GM12872 (cell line): ENCODE data around the gene TTC7B.

ENCODE experiments used
- TF ChIP-seq, protein P1 (sequence below): IDR thresholded peaks from 3 replicates; pipeline ENCODE4 v1.5.1; 2011; ENCODE audit warnings: low read depth, mild to moderate bottlenecking, low read length, moderate library complexity; ENCODE audit not compliant: insufficient read depth

Gene TTC7B

DNA sequence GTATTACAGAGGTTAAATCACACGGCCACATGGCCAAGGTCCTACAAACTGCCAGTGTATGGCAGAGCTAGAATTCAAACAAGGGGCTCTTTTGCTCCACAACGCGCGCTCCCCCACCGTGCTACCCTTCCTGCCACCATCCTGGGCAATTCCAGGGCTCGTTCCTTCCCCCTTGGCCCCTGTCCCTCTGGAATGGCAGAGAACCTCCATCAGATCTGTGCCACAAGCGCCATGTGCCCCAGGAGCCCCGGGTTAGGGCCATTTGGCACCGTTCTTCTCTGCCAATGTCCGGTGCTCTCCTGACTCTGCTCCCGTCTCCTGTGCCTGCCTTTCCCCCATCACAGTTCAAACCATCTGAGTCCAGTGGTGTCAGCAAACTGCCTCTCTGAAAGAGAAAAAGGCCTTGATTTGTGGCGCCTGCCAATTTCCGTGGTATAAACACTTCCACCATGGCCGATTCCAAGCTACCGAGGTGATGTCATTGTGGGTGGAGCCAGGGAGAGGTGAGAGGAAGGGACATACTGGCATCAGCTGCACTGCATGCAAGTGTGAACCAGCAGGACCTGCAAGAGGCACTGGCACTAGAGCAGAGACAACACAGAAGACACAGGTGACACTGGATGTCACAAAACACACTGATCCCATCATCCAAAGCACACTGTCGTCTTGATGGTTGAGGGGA, 256.3 kb downstream of the TTC7B start:
- TF ChIP-seq, protein P1, sequence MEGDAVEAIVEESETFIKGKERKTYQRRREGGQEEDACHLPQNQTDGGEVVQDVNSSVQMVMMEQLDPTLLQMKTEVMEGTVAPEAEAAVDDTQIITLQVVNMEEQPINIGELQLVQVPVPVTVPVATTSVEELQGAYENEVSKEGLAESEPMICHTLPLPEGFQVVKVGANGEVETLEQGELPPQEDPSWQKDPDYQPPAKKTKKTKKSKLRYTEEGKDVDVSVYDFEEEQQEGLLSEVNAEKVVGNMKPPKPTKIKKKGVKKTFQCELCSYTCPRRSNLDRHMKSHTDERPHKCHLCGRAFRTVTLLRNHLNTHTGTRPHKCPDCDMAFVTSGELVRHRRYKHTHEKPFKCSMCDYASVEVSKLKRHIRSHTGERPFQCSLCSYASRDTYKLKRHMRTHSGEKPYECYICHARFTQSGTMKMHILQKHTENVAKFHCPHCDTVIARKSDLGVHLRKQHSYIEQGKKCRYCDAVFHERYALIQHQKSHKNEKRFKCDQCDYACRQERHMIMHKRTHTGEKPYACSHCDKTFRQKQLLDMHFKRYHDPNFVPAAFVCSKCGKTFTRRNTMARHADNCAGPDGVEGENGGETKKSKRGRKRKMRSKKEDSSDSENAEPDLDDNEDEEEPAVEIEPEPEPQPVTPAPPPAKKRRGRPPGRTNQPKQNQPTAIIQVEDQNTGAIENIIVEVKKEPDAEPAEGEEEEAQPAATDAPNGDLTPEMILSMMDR = no peak

DNA sequence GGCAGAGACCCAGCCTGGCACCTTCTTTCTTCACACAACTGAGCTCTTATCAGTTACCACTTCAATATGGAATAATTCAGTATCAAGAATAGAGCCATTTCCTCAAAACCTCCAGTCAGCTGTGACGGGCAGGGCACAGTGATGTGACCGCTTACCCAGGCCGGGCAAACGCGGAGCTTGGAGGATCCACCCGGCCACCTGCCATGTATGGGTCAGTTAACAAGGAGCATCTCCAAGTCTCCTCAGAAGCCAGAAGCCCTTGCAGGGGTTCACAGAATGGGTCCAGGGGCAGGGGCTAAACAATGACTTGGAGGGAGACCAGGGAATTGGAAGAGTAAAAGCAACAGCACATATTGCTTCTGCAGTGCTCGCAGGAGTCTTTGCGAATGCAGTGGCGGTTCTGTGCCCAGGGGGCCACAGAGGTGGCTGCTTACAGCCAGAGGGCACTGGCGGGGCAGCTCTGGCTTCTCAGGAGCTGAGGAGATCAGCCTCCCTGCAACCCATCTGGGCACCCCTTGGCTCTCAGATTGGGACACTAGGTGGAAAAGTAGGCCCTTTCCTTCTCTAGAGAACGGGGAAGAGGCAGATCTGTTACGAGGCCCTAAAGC, 257.1 kb downstream of the TTC7B start:
- TF ChIP-seq, protein P1 = no peak

DNA sequence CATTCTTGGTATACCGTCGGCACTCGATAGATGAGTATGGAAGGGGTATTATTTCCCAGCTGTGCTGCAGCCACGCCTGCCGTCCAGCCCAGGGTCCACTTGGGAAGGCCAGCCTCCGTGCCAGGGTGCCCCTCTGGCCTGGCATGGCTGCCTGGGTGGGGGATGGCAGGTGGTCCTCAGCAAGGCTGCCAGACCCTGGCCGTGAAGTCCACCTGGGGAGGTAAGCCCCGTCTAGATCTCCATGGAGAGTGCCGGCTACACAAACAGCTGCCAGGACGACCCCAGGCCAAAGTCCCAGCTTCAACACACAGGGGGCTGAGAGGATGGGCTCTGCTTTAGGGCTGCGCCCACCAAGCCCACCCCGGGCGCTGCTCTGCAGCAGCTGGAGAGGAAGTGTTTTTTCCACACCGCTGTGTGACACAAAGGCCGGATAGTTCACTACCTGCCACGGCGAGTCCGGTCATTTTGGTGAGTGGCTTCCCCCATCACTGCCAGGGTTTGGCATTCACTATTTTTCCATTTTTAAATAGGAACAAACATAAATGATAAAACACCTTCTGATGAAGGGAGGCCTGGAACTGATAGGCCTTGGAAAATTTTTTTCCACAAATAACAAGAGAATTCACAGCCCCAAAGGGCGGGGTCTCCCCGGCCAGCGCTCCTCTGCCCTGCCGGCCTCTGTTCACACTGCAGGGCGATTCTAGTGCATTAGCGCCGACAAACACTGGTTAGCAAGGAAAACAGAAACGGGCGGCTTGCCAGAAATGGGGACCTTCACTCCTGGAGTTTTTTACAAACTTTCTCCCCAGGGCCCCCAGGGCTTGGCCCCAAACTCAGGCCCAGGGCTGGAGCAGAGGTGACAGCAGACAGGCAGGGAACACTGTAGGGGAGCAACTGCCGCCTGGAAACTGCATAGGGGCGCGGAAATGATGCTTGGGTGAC, 257.9 kb downstream of the TTC7B start:
- TF ChIP-seq, protein P1 = no peak

DNA sequence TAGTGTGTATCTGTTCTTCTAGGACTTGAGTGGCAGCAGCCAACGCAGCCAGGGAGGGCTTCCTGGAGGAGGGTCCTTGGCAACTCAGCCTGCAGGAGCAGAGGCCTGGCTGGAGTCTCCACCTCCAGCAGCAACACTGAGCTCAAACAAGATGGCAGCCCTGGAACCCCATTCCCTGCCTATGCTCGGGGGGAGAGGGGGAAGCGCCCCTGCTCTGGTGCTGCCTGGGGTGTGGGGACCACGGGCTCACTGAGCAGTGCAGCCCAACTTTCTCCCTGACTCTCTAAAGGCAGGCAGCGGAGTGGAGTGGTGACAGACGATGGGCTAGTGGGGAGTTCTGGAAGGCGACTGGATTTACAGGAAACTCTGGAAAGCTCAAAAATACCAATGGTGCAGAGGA, 258.7 kb downstream of the TTC7B start:
- TF ChIP-seq, protein P1 = no peak

DNA sequence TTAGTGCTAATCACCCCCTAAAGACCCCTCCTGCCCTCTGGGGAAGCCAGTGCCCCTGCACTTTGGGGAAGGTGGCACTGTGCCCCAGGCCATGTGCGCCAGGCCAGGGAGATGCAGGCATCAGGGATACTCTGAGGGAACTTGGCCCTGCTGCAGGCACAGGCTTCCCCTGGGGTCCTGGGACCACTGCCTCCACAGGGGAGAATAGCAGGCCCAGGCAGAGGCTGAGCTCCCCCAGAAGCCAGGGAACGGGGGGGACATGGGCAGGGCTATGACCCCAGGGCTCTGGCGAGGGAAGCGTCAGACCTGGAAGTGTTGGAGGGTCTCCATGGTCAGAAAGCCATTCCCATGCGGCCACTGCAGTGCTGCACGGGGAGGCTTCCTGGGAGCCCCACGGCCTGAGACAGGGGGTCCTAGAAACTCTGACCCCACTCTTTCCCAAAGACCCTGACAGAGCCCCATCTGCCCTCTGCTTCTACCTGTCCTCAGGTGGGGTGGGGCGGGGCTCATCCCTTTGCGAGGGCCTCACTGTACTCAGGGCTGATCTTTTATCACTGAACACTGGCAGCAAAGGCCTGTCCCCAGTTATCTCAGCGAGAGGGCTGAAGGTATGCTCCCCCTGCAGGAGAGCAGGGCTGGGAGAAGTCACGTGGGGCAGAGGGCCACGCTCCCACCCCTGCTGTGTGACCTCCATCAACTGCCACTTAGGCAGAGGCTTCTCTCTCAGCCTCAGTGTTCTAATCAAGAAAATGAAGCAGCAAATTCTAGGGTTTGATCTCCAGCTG, 259.4 kb downstream of the TTC7B start:
- TF ChIP-seq, protein P1 = no peak

DNA sequence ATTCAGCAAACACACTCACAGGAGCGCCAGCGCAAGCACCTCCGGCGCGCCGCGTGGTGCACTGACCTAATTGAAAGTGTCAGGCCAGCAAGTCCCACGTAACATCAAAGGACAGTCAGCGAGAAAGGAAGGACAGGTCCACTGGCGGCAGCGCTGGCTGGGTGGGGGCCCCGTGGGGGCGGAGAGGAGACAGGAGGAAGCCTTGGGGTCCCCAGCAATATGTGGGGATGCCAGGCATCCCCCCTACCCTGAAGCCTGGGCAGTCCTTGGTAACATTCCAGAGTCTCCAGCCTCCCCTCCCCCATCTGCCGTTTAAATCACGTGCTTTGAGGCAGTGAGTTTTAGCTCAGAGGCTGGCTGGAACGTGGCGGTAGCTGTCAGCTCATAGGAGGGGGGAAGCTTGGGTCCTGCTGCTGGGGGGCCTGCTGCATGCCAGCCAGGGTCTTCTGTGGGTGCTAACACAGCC, 260.2 kb downstream of the TTC7B start:
- TF ChIP-seq, protein P1 = no peak
